Left hindlimb (tissue), 1 donor: Measurements from ENCODE around the gene TNNI3.
A peak's percentile ranks its signal among the peaks of the same experiment; 100 is the strongest.
"Not testable (repeated sequence)": the region's sequence is repeated elsewhere in the genome, so short reads cannot be mapped to it uniquely, and the experiment has no call there.

ENCODE experiments used
- DNase-seq: peaks from one replicate; pipeline ENCODE4 v3.0.0-alpha.2; 2018

TNNI3 gene

DNA sequence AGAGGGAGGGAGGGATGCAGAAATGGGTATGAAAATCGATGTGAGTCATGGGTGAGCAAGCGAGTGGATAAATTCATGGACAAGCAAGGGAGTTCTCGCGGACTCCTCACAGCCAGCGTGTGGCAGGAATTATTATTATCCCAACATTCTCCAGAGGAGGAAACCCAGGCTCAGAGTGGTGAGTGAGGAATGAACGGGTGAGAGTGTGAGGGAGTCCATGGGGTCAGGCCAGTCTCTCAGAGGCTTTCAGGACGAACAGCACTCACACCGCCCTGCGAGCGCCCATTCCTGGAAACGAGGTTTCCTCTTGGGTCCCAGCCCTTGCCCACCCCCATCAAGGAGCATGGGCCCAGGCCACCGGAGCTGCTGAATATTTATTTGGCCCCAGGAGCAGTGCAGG, 15.2 kb upstream of the TNNI3 start:
- no peak for DNase-seq

DNA sequence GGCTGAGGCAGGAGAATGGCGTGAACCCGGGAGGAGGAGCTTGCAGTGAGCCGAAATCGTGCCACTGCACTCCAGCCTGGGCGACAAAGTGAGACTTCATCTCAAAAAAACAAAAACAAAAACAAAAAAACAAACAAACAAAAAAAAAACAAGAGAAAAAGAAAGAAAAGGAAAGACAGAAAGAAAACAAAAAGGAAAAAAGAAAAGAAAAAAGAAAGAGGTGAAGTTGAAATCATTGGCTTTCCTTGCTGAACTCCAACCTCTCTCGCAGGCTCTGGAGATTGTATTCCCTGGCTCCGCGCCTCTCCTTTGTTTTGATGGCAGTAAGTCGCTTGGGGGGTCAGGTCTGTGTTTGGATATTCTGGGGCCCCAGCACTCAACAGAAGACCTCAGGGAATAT, 14.8 kb upstream of the TNNI3 start:
- DNase-seq: not testable (repeated sequence)

DNA sequence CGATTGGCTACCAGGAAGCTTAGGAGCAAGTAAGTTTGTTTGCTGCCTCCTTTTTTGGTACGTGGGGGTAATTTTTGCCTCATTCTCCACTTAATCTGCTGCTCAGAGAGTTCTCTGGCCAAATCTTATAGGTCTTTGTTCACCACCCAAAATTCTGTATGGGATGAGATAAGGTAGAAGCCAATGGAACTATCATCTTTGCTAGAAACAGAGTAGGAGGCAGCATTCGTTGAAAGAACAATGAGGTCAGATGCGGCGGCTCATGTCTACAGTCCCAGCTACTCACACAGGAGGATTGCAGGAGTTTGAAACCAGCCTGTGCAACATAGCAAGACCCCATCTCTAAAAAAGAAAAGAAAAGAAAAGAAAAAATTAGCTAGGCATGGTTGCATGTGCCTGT, 13.9 kb upstream of the TNNI3 start:
- DNase-seq: no peak

DNA sequence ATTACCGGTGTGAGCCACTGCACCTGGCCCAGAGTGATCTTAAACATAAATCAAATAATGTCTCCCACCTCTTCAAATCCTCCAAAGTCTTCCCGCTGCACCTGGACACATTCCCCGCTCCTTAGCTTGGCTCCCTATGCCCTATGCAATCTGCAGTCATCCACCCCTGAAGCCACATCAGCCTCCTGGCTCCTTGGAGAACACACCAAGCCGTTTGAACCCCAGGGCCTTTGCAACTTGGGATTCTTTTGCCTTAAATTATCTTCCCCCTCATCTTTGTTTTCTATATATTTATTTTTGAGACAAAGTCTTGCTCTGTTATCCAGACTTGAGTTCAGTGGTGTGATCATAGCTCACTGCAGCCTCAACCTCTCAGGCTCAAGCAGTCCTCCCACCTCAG, 11.6 kb upstream of the TNNI3 start:
- DNase-seq: no peak

DNA sequence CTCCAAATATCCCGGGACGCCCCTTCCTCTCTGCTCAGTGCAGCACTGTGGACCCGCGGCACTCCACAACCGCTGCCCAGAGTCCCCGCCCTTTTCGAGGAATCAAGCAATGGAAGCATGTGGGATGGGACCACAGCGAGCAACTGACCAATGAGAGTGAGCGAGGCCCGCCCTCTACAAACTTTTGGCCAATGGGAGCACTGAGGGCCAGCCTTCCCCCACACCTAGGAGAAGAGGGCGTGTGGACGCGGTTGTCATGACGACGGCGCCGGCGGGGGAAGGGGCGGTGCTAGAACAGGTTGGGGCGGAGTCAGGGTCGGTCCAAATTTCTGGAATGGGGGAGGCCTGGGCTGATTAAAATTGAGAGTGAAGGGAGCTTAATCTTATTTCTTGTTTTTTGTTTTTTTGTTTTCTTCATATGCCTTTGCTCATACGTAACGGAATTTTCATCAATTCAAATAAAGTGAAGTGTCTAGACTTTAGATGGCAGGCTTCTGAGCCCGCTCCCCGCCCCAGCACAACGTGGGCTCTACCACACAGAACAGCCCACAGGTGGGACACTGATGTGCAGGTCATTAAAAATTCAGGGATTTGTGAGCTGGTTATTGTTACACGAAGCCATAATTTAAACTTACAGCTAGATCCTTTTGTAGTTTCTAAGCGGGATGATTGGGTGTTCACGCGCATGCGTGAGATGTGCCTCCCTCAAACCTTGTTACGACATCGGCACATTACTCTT, 9.2 kb upstream of the TNNI3 start, which contains the start of gene DNAAF3:
TSS of gene DNAAF3 (minus strand) at position 84 of the 739 bp plus-strand sequence. CDS start 200 bp downstream, outside the sequence.
- peak; percentile 92 for DNase-seq

DNA sequence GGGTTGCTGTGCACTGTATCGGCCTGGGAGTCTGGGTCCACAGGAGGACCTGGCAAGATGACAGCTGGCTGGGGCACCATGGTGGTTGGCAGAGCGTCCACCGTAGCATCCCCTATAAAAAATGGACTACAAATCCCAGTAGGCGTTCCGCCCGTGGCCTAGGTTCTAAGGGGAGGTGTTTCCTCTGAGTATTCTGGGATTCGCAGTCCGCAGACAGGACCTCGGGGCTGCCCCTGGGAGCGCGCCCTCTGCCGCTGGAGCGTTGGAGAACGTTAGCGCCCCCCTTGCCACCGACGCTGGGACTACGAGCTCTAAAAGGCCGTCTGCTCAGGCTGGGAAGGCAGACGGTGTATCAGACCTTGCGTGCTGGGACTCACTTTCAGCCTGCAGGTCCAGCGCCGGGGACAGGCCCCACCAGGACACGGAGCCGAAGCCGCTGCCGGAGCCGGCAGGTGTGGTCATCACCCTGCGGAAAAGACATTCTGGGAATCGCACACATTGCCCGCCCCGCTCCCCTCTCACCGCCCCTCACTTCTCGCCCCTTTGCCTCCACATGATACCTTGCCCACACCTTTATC, 8.5 kb upstream of the TNNI3 start:
- DNase-seq: no peak

DNA sequence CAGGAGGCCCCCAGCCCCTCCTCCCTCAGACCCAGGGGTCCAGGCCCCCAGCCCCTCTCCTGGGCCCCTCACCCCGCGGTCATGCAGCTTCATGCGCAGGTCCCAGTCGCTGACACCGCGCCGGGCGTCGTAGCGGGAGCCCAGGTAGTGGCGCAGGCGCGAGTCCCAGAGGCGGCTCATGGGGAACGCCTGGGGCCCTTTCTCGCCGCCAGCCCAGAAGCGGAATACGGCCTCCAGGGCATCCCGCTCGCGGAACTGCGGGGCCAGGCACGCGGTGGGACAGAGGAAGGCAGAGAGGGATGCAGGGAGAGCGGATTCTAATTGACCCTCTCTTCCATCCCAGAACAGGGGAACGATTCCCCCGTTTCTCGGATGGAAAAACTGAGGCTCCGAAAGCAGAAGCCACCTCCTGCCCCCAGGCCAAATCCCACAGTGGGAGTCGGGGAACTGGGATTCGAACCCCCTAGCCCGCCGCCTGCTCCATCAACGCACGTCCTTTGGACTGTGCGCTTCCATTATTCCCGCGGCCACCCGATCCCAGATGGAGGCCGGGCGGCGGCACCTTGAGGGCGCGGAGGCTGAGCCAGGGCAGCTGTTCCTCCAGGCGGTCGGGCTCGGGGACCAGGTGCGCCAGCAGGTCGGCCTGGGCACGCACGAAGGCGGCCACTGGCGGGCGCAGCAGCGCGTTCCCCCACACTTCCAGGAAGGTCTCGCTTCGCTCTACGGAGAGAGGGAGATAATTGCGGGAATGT, 4.2 kb upstream of the TNNI3 start:
- DNase-seq: no peak

DNA sequence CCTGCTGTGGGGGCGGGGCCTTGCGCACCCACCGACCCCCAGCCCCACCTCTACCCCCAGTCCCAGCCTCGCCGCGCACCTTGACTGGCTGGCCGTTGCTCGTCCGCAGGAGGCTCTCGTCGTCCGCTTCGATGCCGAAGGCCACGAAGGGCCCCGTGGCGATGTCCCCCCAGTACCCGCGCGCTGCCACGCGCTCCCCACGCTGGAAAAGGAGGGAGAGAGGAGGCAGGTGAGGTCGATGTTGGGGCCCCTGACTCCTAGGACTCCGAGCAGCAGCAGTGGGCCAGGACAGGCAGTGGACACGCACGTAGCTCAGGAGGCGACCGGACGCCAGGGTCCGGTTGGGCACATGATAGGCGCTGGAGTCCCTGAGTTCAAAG, 3.4 kb upstream of the TNNI3 start:
- no peak for DNase-seq

DNA sequence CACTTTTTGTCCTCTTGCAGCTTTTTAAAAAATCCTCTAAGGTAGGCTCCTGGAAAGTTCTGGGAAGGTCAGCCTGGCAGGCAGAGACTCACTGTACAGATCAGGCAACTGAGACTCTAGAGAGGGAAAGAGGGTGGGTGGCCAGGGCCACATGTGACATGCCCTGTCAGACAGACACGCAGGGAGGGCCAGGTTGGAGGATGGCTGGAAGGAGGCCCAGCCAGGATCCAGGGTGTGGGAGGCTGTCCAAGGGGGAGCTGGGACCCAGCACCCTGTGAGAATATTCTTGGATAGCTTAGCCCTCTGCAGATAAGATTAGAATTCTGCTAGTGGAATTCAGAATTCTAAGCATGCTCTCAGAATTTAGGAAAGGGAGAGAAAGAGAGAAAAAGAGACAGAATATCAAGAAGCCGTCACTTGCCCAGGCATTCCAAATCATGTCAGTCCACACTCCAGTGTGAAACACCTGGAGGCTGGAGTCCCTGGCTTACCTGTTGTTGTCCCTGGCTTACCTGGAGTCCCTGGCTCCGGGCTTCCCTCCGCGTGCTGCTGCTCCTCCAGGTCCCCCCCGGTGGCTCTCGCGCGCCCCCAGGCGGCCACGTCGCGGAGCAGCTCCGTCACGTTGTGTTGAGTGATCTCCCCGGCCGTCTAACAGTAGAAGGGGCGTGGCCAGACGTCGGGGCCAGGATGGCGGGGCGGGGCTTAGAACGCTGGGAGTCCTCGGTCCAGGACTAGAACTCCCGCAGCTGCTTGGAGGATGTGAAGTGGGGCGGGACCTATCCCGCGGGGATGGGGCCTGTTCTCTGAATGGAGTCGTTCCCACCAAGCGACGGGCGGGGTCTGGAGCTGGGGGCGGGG, 2.8 kb upstream of the TNNI3 start:
- peak; percentile 79 for DNase-seq

DNA sequence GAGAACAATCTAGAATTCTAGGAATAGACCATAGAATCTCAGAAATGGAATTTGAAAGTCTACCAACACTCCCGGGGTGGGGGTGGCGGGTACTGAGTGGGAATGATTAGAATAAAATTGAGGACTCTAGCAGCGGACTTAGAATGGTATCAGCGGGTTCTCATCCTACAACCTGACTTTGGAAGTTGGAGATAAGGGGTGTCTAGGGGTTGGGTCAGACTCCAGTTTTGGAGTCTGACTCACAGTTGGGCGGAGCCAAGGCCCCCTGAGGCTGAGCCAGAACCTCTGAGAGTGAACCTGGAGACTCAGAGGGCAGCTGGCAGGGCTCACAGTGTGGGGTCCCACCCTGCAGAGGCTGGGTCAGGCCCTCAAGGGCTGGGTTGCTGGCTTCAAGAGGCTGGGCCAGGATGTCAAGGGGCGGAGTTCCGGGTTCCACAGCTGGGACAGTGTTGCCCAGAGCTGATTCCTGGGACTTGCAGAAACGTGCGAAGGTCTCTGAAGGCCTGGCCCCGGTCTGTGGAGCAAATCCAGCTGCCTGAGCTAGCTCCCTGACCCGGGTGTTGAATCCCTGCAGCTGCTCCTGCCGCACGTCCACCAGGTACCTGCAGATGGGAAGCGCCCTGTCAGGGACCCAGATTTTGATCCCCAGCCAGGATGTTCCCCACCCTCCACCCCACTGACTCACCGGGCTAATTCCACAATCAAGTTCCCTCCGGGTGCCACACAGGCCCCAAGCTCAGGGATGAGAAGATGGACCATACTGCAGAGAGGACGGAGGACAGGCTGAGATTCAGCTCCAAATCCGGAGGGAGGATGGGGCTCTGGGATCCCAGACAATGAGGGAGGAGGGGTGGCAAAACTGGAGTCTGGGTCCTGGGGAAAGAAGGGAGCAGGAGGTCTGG, 1.6 kb upstream of the TNNI3 start:
- DNase-seq: no peak

DNA sequence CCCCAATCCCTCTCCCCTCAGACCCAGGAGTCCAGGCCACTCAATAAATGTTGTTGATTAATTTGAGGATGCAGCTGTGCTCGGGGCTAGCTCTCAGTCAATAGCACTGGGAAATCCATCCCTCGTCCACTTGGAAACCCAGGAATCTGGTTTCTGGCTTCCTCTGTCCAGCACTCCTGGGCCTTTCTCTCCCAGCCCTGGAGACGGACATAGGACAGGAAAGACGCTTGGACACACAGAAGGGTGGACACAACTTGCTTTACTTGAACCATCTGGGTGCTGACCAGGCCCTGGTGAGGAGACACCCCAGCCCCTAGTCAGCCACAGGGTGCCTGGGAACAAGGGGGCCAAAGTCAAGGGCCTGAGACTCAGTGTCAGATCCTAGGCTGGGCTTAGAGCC, 891 bp upstream of the TNNI3 start:
- DNase-seq: no peak

DNA sequence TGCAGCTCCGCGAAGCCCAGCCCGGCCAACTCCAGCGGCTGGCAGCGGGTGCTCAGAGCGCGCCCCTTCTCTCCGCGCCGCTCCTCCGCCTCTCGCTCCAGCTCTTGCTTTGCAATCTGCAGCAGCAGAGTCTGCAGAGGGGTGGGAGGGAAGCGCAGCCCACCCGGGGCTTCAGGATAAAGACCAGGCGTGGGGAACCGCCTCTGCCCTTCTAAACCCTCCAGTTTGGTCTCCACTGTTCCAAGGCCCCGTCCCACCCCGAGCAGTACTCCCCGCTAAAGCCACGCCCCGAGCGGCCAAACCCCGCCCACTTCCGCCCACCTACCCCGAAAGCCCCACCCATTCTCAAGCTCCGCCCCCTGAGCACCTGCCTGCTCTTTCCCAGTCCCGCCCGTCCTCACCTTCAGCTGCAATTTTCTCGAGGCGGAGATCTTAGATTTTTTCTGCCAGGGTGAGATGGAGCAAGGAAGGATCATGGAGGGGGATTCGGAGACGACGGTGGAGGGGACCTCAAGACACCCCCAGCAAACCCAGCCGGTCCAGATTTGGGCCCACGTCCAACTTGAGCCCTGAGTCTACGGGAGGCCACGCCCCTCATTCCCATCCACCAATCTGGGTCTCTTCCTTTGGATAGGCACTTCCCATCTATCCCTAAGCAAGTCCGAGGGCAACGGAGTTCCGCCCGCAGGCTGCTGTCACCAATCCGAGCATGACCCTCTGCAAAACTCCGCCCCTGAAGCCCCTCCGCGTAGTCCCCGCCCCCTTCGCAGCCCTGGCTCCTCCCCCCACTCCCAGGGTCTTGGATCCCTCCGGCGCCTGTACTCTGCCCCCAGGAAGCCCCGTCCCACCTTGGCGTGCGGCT, 1.1 kb downstream of the TNNI3 start:
- no peak for DNase-seq

DNA sequence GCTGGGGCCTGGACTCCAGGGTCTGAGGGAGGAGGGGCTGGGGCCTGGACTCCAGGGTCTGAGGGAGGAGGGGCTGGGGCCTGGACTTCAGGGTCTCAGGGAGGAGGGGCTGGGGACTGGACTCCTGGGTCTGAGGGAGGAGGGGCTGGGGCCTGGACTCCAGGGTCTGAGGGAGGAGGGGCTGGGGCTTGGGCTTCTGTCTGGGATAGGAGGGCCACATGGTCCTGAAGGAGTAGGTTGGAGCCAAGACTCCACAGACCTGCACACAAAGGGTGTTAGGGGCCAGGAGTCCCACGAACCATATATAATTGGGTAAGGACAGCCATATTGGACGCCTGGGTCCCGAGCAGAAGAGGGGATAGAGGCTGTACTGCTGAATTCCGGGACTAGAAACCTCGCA, 1.7 kb downstream of the TNNI3 start:
- not testable (repeated sequence) for DNase-seq

DNA sequence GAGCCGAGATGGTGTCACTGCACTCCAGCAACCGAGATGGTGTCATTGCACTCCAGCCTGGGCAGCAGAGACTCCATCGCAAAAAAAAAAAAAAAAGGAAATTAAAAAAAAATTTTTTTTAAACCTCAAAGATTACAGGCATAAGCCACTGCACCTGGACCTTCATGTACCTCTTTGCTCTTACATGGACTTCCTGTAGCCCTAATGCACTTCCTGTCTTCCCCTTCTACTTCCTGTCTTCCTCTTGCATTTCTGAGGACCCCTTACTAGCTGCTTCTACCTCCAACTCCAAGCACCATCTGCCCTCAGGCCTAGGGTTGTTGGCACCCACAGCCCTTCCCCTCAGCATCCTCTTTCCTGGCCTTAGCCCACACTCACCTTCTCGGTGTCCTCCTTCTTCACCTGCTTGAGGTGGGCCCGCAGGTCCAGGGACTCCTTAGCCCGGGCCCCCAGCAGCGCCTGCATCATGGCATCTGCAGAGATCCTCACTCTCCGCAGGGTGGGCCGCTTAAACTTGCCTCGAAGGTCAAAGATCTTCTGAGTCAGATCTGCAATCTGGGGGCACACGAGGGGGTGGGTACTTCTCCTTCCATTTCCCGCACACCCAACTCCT, 3.8 kb downstream of the TNNI3 start:
- DNase-seq: no peak

DNA sequence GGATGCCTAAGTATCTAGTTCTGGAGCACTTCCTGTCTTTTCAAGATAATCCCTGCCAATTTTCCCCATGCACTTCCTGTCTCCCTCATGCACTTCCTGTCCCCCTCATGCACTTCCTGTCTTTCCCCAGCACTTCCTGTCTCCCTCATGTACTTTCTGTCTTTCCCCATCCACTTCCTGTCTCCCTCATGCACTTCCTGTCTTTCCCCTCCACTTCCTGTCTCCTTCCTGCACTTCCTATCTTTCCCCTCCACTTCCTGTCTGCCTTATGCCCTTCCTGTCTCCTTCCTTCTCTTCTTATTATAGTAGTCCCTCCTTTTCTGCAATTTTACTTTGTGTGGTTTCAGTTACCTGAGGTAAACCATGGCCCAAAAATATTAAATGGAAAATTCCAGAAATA, 5.5 kb downstream of the TNNI3 start:
- DNase-seq: no peak

DNA sequence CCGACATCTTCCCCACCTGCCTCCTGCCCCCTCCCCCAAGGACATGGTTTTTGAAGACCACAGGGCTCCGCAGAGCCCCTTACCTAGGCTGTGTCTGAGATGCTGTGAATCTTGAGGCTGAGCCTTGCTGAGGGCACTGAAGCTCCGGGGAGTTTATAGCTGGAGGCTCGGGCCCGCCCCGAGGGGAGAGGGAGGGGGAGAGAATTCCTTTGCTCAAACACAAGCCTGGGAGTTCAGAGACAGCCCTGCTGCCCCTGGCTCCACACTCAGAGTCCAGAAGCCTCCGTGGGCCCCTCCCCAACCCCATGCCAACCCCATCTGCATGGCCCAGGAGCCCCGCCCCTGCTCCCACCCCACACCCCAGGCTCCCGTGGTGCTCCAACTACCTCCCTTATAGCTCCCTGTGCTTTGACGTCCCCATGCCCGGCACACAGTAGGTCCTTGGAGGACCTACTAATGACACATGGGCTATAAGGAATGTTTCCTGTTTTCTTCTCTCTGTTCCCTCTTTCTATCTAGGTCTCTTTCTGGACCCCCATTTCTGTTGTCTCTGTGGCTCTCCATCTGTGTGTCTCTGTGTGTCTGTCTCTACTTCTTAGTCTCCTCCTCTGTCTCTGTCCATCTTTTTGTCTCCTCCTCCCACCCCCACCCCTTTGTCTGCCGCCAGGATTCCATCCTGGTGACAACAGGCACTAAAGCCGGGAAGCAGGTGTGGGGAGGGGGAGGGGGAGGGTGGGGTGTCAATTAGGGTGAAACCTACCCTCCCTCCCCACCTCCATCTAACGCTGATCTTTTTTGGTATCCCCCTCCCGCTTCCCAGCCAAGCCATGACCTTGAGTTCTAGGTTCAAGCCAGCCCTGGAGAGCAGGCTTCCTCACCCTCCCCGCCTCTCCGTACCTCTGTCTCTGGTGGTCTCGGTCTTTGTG, 8.2 kb downstream of the TNNI3 start, which contains the start of gene TNNT1:
TSS of gene TNNT1 (minus strand) at position 129 of the 926 bp plus-strand sequence. CDS start 2,049 bp downstream, outside the sequence.
- no peak for DNase-seq

DNA sequence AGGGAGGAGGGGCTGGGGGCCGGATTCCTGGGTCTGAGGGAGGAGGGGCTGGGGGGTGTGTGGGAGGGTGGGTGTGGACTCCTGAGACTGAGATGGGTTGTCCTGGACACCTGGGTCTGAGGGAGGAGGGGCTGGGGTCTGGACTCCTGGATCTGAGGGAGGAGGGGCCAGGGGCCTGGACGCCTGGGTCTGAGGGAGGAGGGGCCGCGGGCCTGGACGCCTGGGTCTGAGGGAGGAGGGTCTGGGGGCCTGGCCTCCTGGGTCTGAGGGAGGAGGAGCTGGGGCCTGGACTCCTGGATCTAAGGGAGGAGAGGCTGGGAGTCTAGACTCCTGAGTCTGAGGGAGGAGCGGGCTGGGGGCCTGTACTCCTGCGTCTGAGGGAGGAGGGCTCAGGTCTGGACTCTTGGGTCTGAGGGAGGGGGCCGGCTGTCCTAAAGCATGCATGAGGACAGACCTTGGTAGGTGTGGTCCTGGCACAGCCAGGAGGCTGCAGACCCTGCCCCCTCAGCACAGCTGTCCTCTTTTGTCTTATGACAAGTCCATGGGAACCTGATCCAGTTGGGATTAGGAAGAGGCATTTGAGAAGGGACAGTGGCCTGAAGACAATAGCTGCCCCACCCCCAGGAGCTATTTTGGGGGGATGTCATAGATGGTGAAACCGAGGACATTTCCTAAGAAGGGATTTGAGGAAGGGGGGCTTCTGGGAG, 9.8 kb downstream of the TNNI3 start:
- DNase-seq: peak; percentile 61

DNA sequence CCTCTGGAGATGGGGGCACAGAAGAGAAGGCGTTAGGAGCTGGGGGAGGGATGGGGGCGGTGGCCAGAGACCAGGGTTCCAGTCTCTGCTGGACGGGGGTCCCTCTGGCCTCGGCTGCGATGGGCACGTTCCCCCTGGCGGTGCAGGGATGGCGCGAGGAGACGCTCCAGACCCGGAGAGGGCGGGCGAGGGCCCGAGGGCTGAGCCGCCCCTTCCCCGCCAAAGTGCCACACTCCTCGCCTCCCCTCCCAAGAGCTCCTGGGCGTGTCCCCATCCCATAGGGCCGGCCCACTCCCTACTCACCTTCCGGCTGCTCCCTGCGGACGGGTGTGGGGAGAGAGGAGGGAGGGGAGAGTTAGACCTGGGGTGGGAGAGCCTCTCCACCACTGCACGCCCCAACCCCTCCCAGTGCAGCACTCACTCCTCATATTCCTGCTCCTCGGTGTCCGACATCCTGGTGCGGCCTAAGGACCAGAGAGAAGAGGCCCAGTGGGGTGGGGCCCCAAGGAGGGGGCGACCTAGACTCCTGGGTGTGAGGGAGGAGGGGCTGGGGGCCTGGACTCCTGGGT, 10.7 kb downstream of the TNNI3 start:
- DNase-seq: no peak
